ENCODE results near the gene FAM219B.

Gene FAM219B

DNA sequence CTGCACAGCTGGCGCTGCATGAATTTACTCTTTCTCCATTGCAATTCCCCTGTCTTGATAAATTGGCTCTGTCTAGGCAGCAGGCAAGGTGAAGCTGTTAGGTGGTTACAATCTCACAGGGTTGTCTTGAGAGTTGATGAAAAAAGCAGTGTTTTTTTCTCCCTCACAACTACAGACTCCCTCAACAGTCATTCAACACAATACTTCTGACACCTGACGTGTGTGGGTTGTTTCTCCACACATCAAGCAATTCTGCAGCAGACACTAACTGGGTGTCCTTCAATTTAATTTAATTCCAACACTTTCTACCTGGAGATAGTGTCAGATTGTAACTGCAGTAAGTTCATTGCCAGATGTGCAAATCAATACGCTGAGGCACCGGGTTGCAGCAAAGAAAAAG lies 28.4 kb downstream of the FAM219B start:
- Histone ChIP-seq H3K4me3 (replicated peaks; ENCODE audit: low read depth, low read length) (no peak overlapping the region), H3K27me3 (replicated peaks; ENCODE audit: control insufficient read depth, insufficient read depth, low read length) (no peaks in the 10 kb centered on the region), H3K36me3 (ENCODE audit: control insufficient read depth, insufficient read depth, low read length) (no peaks in the 10 kb centered on the region)
- TF ChIP-seq, protein P1, sequence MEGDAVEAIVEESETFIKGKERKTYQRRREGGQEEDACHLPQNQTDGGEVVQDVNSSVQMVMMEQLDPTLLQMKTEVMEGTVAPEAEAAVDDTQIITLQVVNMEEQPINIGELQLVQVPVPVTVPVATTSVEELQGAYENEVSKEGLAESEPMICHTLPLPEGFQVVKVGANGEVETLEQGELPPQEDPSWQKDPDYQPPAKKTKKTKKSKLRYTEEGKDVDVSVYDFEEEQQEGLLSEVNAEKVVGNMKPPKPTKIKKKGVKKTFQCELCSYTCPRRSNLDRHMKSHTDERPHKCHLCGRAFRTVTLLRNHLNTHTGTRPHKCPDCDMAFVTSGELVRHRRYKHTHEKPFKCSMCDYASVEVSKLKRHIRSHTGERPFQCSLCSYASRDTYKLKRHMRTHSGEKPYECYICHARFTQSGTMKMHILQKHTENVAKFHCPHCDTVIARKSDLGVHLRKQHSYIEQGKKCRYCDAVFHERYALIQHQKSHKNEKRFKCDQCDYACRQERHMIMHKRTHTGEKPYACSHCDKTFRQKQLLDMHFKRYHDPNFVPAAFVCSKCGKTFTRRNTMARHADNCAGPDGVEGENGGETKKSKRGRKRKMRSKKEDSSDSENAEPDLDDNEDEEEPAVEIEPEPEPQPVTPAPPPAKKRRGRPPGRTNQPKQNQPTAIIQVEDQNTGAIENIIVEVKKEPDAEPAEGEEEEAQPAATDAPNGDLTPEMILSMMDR (IDR thresholded peaks at IDR 0.05; ENCODE audit: insufficient read depth, low read length, poor library complexity, severe bottlenecking): no peak
- no peak for DNase-seq (ENCODE audit: extremely low read depth, insufficient read length)

DNA sequence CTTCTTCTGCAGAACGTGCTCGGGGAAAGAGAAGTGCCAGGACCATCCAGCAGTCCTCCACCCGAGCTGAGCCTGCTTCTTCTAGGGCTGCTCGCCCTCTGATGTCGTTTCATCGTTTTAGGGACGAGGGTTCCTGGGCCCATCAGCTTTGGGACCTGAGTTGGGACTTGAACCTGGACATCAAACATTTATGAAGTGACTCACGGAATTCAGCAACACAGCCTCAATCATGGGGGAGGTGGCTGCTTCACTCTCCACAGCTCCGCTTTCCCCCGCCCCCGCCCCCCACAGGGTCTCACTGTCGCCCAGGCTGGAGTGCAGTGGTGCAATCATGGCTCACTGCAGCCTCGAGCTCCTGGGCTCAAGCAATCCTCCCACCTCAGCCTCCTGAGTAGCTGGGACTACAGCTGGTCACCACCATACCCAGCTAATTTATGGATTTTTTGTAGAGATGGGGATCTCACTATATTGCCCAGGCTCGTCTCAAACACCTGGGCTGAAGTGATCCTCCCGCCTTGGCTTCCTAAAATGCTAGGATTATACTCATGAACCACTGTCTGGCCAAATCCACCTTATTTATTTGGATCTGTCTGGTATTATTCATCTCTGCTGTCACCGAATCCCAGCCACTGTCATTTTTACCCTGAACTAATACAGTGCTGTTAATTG lies 32.8 kb downstream of the FAM219B start:
- DNase-seq (ENCODE audit: extremely low read depth, insufficient read length): no peak
- Histone ChIP-seq H3K27me3 (replicated peaks; ENCODE audit: control insufficient read depth, insufficient read depth, low read length) (no peaks in the 10 kb centered on the region), H3K36me3 (ENCODE audit: control insufficient read depth, insufficient read depth, low read length) (no peaks in the 10 kb centered on the region), H3K4me3 (replicated peaks; ENCODE audit: low read depth, low read length) (peak overlapping the region; percentile 83)
- TF ChIP-seq, protein P1 (IDR thresholded peaks at IDR 0.05; ENCODE audit: insufficient read depth, low read length, poor library complexity, severe bottlenecking): no peak

DNA sequence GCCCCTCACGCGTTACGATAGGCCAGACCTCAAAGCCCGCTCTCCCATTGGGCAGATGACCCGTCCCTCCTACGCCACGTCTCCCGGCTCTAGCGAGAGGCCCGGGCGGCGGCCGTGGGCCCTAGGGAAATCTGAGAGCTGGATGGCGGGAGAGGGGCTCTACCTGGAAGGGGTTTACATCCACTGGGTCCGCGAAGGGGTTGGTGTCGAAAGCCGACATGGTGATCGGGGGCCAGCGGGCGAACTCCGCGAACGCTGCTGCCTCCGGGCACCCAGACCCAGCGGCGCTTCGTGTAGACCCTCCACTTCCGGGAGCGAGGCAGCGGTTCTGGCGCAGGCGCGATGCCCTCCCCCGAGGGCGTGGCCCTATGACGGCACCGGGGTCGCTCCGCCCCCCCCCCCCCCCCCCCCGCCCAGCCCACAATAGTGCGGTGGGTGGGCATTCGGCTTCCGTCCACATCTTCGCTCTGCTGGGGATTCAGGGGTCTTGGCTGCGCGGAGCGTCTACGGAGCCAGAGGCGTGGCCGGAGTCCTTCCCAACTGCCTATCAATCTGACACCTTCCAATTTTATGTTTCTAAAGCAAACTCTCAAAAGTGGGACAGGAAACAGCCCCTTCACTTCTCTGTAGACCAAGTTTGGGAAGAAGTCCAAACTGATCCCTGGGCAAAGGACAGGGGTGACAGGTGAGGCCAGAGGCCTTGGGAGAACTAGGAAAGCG lies 33.5 kb downstream of the FAM219B start, which contains the start of gene SCAMP2:
TSS of gene SCAMP2 (minus strand) at position 330 of the 720 bp plus-strand sequence. CDS start at position 220, 110 bp downstream.
- peak; percentile 94 for DNase-seq (ENCODE audit: extremely low read depth, insufficient read length)
- Histone ChIP-seq H3K27me3 (replicated peaks; ENCODE audit: control insufficient read depth, insufficient read depth, low read length) (no peaks in the 10 kb centered on the region), H3K36me3 (ENCODE audit: control insufficient read depth, insufficient read depth, low read length) (peaks cover 4% of the 10 kb centered on the region), H3K4me3 (replicated peaks; ENCODE audit: low read depth, low read length) (peak within 1 kb of the TSS; percentile 83)
- TF ChIP-seq, protein P1 (IDR thresholded peaks at IDR 0.05; ENCODE audit: insufficient read depth, low read length, poor library complexity, severe bottlenecking): no peak

DNA sequence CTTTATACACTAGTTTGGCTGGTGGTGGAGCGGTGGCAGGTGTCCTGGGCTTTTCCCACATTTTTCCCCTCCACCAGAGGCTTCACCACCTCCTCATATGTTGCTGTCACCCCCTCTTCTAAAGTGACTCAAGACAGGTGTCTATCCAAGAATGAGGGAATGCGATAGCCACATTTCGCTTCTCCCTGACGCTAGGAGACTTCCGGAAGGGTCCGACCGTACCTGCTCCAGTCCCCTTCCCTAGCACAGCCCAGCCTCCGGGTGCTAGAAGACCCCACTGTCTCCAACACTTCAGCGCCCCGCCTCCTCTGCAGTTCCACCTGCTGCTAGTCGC lies 34.0 kb downstream of the FAM219B start:
- Histone ChIP-seq H3K4me3 (replicated peaks; ENCODE audit: low read depth, low read length) (peak overlapping the region; percentile 83), H3K36me3 (ENCODE audit: control insufficient read depth, insufficient read depth, low read length) (peaks cover 4% of the 10 kb centered on the region), H3K27me3 (replicated peaks; ENCODE audit: control insufficient read depth, insufficient read depth, low read length) (no peaks in the 10 kb centered on the region)
- TF ChIP-seq, protein P1 (IDR thresholded peaks at IDR 0.05; ENCODE audit: insufficient read depth, low read length, poor library complexity, severe bottlenecking): no peak
- no peak for DNase-seq (ENCODE audit: extremely low read depth, insufficient read length)

DNA sequence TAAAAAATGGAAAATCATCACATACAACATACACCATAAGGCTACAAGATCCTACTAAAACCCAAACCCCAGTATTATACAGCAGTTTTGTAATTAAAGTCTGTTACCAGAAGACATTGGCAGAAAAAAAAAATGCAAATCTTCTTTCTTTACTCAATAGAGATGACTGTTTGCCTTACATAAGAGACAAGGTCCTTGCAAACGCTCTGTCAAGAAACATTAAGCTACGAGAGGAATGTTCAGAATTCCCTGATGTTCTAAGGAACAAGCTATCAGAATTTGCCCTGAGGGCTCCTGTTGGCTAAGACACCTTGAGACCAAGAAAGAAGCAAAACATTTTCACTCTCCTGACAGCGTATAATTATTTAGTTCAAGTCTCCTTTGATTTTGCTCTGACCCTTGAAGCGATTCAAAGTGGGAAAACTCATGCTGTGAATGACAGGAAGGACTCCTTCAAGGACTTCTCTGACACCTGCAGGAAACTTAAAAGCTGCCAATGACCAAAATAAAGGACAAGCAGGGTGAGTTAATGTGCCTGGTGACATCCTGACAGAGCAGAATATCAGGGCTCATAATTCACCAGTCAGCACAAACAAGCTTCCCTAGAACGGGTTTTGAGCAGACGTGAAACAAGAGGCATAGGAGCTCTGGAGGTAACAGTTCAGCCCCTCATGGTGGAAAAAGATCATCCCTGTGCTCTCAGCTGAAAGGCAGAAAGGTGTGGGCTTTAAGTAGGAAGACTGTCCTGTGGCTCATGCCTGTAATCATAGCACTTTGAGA lies 36.0 kb downstream of the FAM219B start:
- no peak for DNase-seq (ENCODE audit: extremely low read depth, insufficient read length)
- Histone ChIP-seq H3K27me3 (replicated peaks; ENCODE audit: control insufficient read depth, insufficient read depth, low read length) (no peaks in the 10 kb centered on the region), H3K4me3 (replicated peaks; ENCODE audit: low read depth, low read length) (peak overlapping the region; percentile 57), H3K36me3 (ENCODE audit: control insufficient read depth, insufficient read depth, low read length) (peaks cover 4% of the 10 kb centered on the region)
- TF ChIP-seq, protein P1 (IDR thresholded peaks at IDR 0.05; ENCODE audit: insufficient read depth, low read length, poor library complexity, severe bottlenecking): no peak

Measured in GM06990 (cell line).